ENCODE measurements around the gene MAP7. TPM values are rescaled to one million over a fixed set of nuclear protein-coding genes. Genes with fewer than 3 reads are reported as not detected.
"Not testable (repeated sequence)": the region's sequence is repeated elsewhere in the genome, so short reads cannot be mapped to it uniquely, and the experiment has no call there.

Gene MAP7
- 10 to 100 TPM in 1 of 12 donors, 1 to 10 TPM in 3, under 1 TPM in 7, not detected in 1; 0.21 to 12.2 (median 0.51) TPM for polyA plus RNA-seq (ENCODE audit: insufficient read length in 12 of 12)
- long read RNA-seq, donor 1, full-length matches to known transcripts = 5 of 19 reads
- long read RNA-seq, donor 1, partial matches to known transcripts = 14 of 19 reads
- long read RNA-seq, donor 1, other reads (novel, unspliced or antisense) = 0 of 19 reads
- long read RNA-seq, donor 2 = 0 reads
- long read RNA-seq, donor 3 = 0 reads
- long read RNA-seq, donor 4 = 0 reads
- long read RNA-seq, donor 5 = 0 reads
- long read RNA-seq, donor 6 = 0 reads
- long read RNA-seq, donor 7 = 0 reads
- long read RNA-seq, donor 8 = 0 reads
- long read RNA-seq, donor 9 = 0 reads
- long read RNA-seq, donor 10 = 0 reads
- long read RNA-seq, donor 11 = 0 reads

- peak; percentile 14 for DNase-seq
Measured at GRCh38 chr6:136550330-136551071, at the start of gene MAP7. TSS of gene MAP7 (minus strand) at chr6:136550422. CDS start at chr6:136550408, 14 bp downstream.

GRCh38 chr6:136599329-136600011 lies 49.2 kb upstream of the MAP7 start:
- DNase-seq = peak; percentile 51

- DNase-seq = no peak
Measured at GRCh38 chr6:136598048-136598447, 47.8 kb upstream of the MAP7 start.

GRCh38 chr6:136594671-136595070 lies 44.4 kb upstream of the MAP7 start:
- no peak for DNase-seq

GRCh38 chr6:136593748-136594490 lies 43.7 kb upstream of the MAP7 start:
- no peak for DNase-seq

GRCh38 chr6:136592930-136593673 lies 42.9 kb upstream of the MAP7 start:
- no peak for DNase-seq

GRCh38 chr6:136591617-136592016 lies 41.4 kb upstream of the MAP7 start:
- no peak for DNase-seq

GRCh38 chr6:136590846-136591245 lies 40.6 kb upstream of the MAP7 start:
- DNase-seq = not testable (repeated sequence)

GRCh38 chr6:136587527-136587926 lies 37.3 kb upstream of the MAP7 start:
- DNase-seq = no peak

GRCh38 chr6:136586295-136586694 lies 36.1 kb upstream of the MAP7 start:
- DNase-seq = no peak

- DNase-seq = not testable (repeated sequence)
Measured at GRCh38 chr6:136585523-136585922, 35.3 kb upstream of the MAP7 start.

GRCh38 chr6:136584290-136584689 lies 34.1 kb upstream of the MAP7 start:
- DNase-seq = not testable (repeated sequence)

- DNase-seq = peak; percentile 25
Measured at GRCh38 chr6:136582711-136583471, 32.7 kb upstream of the MAP7 start.

GRCh38 chr6:136579800-136580199 lies 29.6 kb upstream of the MAP7 start:
- DNase-seq = no peak

GRCh38 chr6:136576821-136577220 lies 26.6 kb upstream of the MAP7 start:
- DNase-seq = no peak

- no peak for DNase-seq
Measured at GRCh38 chr6:136571496-136571895, 21.3 kb upstream of the MAP7 start.

GRCh38 chr6:136571065-136571464 lies 20.8 kb upstream of the MAP7 start:
- DNase-seq = no peak

GRCh38 chr6:136568129-136568528 lies 17.9 kb upstream of the MAP7 start:
- no peak for DNase-seq

- DNase-seq = no peak
Measured at GRCh38 chr6:136567688-136568087, 17.5 kb upstream of the MAP7 start.

GRCh38 chr6:136566851-136567250 lies 16.6 kb upstream of the MAP7 start:
- no peak for DNase-seq
